GM18499 (cell line): ENCODE measurements around the gene TBRG4.
"Not testable (repeated sequence)": the region's sequence is repeated elsewhere in the genome, so short reads cannot be mapped to it uniquely, and the experiment has no call there.

Experiments
- ATAC-seq: cut with Tn5 transposase; IDR thresholded peaks from one replicate; pipeline ENCODE4 v1.9.1; 2021; ENCODE audit warnings: moderate number of reproducible peaks; ENCODE audit not compliant: insufficient read depth, unreplicated experiment

Gene TBRG4

GRCh38 chr7:45111298-45112223, at the start of gene TBRG4:
TSS of gene TBRG4 (minus strand) at chr7:45111697. CDS start at chr7:45109237, 2,460 bp downstream.
- peak; percentile 71 for ATAC-seq

GRCh38 chr7:45161138-45161537, 49.6 kb upstream of the TBRG4 start:
- no peak for ATAC-seq

GRCh38 chr7:45160417-45160881, 49.0 kb upstream of the TBRG4 start:
- no peak for ATAC-seq

- no peak for ATAC-seq
Measured at GRCh38 chr7:45159296-45159695, 47.8 kb upstream of the TBRG4 start.

GRCh38 chr7:45158471-45158870, 47.0 kb upstream of the TBRG4 start:
- no peak for ATAC-seq

- ATAC-seq = no peak
Measured at GRCh38 chr7:45157653-45158401, 46.3 kb upstream of the TBRG4 start, which contains the start of gene RAMP3. TSS of gene RAMP3 (plus strand) at chr7:45157791. CDS start at chr7:45157829, 38 bp downstream.

GRCh38 chr7:45157286-45157652, 45.8 kb upstream of the TBRG4 start:
- ATAC-seq = no peak

GRCh38 chr7:45156516-45157272, 45.2 kb upstream of the TBRG4 start:
- ATAC-seq = no peak

- no peak for ATAC-seq
Measured at GRCh38 chr7:45155941-45156340, 44.4 kb upstream of the TBRG4 start.

- ATAC-seq = no peak
Measured at GRCh38 chr7:45155357-45155900, 43.9 kb upstream of the TBRG4 start.

- ATAC-seq = not testable (repeated sequence)
Measured at GRCh38 chr7:45153861-45154260, 42.4 kb upstream of the TBRG4 start.

- no peak for ATAC-seq
Measured at GRCh38 chr7:45153233-45153632, 41.7 kb upstream of the TBRG4 start.

- no peak for ATAC-seq
Measured at GRCh38 chr7:45151967-45152366, 40.5 kb upstream of the TBRG4 start.

- no peak for ATAC-seq
Measured at GRCh38 chr7:45151131-45151684, 39.7 kb upstream of the TBRG4 start.

- ATAC-seq = no peak
Measured at GRCh38 chr7:45150199-45150598, 38.7 kb upstream of the TBRG4 start.

- ATAC-seq = no peak
Measured at GRCh38 chr7:45149606-45150005, 38.1 kb upstream of the TBRG4 start.

GRCh38 chr7:45148653-45148973, 37.1 kb upstream of the TBRG4 start:
- ATAC-seq = no peak

- ATAC-seq = no peak
Measured at GRCh38 chr7:45147858-45148652, 36.6 kb upstream of the TBRG4 start.
